AG04449 (cell line): ENCODE results near the gene NMRK2.

ENCODE experiments used
- CTCF ChIA-PET: fragments of 350-600 bp; formaldehyde crosslinking; extraction: SDS; loops from one replicate; lab custom pipeline; 2021; ENCODE audit warnings: antibody characterized with exemption; lab: Yijun Ruan, JAX
- POLR2A ChIA-PET: fragments of 400-600, 350-600 bp; formaldehyde crosslinking; extraction: SDS; loops from one replicate; lab custom pipeline; 2020; ENCODE audit warnings: antibody characterized with exemption, inconsistent platforms; lab: Yijun Ruan, JAX
- DNase-seq: peaks from one replicate; pipeline ENCODE4 v3.0.0-alpha.2; 2010; ENCODE audit warnings: low read depth, low spot score
- H3K4me3 ChIP-seq: 2 replicates; pipeline ENCODE4 v1.5.1; 2011; ENCODE audit warnings: low read depth, mild to moderate bottlenecking, control low read depth, low read length
- TF ChIP-seq, protein P1 (sequence below): IDR thresholded peaks from one replicate; pipeline ENCODE4 v1.5.1; 2011; ENCODE audit warnings: mild to moderate bottlenecking, moderate library complexity, low read length, control low read depth, inconsistent platforms; ENCODE audit not compliant: insufficient read depth; ENCODE audit errors: missing control alignments

Gene NMRK2

DNA sequence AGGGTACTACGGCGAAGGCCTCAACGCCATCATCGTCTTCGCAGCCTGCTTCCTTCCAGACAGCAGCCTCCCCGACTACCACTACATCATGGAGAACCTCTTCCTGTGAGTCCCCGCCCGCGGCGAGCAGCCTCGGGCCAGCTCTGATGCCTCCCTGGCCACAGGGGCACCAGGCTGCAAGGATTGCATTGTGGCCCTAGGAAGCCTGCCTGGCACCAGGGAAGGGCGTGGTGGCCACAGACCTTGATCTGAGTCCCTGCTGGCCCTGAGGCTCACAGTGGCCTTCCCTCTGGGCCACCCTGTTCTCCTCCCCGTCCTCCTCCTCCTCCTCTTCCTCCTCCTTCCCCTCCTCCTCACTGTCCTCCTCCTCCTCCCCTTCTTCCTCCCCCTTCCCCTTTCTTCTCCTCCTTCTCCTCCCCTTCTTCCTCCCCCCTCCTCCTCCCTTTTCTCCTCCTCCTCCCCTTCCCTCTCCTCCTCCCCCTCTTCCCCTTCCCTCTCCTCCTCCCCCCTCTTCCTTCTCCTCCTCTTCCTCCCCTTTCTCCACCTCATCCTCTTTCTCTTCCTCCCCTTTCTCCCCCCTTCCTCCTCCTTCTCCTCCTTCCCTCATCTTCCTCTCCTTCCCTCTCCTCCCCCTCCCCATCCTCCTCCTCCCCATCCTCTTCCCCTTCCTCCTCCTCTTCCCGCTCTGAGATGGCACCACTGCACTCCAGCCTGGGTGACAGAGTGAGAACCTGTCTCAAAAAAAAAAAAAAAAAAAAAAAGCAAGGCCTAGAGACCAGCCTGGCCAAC is 24.4 kb upstream of the NMRK2 start:
- CTCF ChIA-PET, result no interaction called here
- DNase-seq, result no peak
- no peak overlapping the region for H3K4me3 ChIP-seq
- TF ChIP-seq, protein P1, sequence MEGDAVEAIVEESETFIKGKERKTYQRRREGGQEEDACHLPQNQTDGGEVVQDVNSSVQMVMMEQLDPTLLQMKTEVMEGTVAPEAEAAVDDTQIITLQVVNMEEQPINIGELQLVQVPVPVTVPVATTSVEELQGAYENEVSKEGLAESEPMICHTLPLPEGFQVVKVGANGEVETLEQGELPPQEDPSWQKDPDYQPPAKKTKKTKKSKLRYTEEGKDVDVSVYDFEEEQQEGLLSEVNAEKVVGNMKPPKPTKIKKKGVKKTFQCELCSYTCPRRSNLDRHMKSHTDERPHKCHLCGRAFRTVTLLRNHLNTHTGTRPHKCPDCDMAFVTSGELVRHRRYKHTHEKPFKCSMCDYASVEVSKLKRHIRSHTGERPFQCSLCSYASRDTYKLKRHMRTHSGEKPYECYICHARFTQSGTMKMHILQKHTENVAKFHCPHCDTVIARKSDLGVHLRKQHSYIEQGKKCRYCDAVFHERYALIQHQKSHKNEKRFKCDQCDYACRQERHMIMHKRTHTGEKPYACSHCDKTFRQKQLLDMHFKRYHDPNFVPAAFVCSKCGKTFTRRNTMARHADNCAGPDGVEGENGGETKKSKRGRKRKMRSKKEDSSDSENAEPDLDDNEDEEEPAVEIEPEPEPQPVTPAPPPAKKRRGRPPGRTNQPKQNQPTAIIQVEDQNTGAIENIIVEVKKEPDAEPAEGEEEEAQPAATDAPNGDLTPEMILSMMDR, result no peak
- POLR2A ChIA-PET, result no interaction called here

DNA sequence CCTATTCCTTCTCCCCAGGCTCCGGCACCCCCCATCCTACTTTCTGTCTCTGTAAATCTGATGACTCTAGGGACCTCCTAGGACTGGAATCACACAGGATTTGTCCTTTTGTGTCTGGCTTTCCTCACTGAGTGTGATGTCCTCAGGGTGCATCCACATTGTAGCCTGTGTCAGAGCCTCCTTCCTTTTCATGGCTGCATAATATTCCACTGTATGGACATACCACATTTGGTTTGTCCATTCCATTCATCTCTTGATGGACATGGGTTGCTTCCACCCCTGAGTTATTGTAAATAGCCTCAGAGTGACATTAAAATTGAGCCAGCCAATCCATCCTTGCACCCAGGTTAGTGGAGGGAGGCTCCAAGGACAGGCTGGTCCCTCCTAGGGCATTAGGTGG is 22.8 kb upstream of the NMRK2 start:
- TF ChIP-seq, protein P1, result no peak
- POLR2A ChIA-PET, result no interaction called here
- CTCF ChIA-PET, result no interaction called here
- no peak overlapping the region for H3K4me3 ChIP-seq
- no peak for DNase-seq

DNA sequence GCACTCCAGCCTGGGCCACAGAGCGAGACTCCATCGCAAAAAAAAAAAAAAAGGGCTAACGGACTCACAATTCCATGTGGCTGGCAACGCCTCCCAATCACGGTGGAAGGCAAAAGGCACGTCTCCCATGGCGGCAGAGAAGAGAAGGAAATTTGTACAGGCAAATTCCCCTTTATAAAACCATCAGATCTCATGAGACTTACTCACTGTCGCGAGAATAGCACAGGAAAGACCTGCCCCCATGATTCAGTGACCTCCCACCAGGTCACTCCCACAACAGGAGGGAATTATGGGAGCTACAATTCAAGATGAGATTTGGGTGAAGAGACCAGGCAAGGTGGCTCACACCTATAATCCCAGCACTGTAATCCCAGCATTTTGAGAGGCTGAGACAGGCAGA is 18.7 kb upstream of the NMRK2 start:
- DNase-seq, result no peak
- POLR2A ChIA-PET, result no interaction called here
- TF ChIP-seq, protein P1, result no peak
- no peak overlapping the region for H3K4me3 ChIP-seq
- CTCF ChIA-PET, result no interaction called here

DNA sequence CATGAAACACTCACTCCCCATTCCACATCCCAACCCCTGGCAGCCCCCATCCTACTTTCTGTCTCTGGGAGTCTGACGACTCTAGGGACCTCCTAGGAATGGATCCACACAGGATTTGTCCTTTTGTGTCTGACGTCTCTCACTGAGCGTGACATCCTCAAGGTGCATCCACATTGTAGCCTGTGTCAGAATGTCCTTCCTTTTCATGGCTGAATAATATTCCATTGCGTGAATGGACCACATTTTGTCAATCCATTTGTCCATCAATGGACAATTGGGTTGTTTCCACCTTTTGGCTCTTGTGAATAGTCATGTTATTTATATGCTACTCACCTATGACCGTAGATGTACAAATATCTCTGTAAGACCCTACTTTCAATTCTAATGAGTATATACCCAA is 16.8 kb upstream of the NMRK2 start:
- no peak overlapping the region for H3K4me3 ChIP-seq
- CTCF ChIA-PET, result no interaction called here
- TF ChIP-seq, protein P1, result no peak
- DNase-seq, result no peak
- POLR2A ChIA-PET, result no interaction called here

DNA sequence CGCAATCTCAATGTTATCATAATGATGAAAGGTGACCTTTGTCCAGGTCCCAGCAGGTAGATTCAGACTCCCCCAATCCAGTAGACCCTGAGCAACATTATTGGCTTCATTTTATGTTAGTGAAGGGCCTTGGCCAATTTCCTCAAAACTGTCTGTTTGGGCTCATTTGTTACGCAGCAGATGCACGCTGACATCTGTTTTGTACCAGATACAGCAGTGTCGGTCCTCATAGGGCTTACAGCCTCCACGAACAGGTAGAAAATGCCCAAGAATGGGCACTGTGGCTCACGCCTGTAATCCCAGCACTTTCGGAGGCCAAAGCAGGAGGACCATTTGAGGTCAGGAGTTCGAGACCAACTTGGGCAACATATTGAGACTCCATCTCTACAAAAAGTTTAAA is 13.1 kb upstream of the NMRK2 start:
- H3K4me3 ChIP-seq, result no peak overlapping the region
- POLR2A ChIA-PET, result no interaction called here
- CTCF ChIA-PET, result no interaction called here
- no peak for DNase-seq
- TF ChIP-seq, protein P1, result no peak

DNA sequence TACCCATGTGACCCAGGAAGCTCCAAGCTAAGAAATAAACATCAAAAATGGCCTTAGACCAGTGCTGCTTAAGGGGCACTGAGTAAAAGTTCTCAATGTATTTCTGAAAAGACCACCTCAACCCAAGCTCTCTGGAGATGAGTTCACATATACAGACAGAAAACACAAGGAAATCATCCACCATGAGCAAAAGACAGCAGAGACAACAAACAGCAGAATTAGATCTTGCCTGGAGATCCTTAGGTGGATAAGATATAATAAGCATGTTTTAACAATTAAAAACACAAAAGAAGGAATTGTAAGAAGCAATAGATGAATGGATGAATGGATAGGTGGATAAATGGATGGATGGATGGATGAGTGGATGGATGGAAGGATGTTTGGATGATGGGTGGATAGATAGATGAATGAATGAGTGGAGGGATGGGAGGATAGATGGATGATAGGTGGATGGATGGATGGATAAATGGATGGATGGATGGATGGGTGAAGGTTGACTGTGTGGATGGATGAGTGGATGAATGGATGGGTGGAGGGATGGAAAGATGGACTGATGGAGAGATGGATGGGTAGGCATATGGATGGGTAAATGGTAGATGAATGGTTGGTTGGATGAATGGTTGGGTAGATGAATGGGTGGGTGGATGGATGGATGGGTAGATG is 9.6 kb upstream of the NMRK2 start:
- POLR2A ChIA-PET, result no interaction called here
- DNase-seq, result no peak
- TF ChIP-seq, protein P1, result no peak
- no peak overlapping the region for H3K4me3 ChIP-seq
- CTCF ChIA-PET, result no interaction called here
